Activated CD4-positive, alpha-beta T cell treated with anti-CD3 and anti-CD28 coated beads for 48 hours (primary cell): ENCODE results near the gene FLOT2.
A peak's percentile ranks its signal among the peaks of the same experiment; 100 is the strongest.
"Not testable (repeated sequence)": the region's sequence is repeated elsewhere in the genome, so short reads cannot be mapped to it uniquely, and the experiment has no call there.

Experiments used
- DNase-seq: peaks from one replicate; pipeline ENCODE4 v3.0.0-alpha.2; 2020

The FLOT2 gene

GRCh38 chr17:28916302-28916934 is 18.9 kb upstream of the FLOT2 start:
- DNase-seq = peak; percentile 55

- no peak for DNase-seq
Observed at GRCh38 chr17:28912938-28913333, 15.4 kb upstream of the FLOT2 start.

GRCh38 chr17:28912281-28912937 is 14.9 kb upstream of the FLOT2 start:
- peak; percentile 47 for DNase-seq

- no peak for DNase-seq
Observed at GRCh38 chr17:28911411-28912045, 14.0 kb upstream of the FLOT2 start.

- DNase-seq = no peak
Observed at GRCh38 chr17:28910534-28910933, 13.0 kb upstream of the FLOT2 start.

- DNase-seq = no peak
Observed at GRCh38 chr17:28908640-28909167, 11.2 kb upstream of the FLOT2 start.

- no peak for DNase-seq
Observed at GRCh38 chr17:28907709-28908475, 10.4 kb upstream of the FLOT2 start.

GRCh38 chr17:28906706-28907438 is 9.3 kb upstream of the FLOT2 start:
- DNase-seq = no peak

- no peak for DNase-seq
Observed at GRCh38 chr17:28906276-28906675, 8.7 kb upstream of the FLOT2 start.

GRCh38 chr17:28904800-28905199 is 7.3 kb upstream of the FLOT2 start:
- DNase-seq = no peak

GRCh38 chr17:28903546-28903841 is 6.0 kb upstream of the FLOT2 start:
- DNase-seq = not testable (repeated sequence)

- peak; percentile 95 for DNase-seq
Observed at GRCh38 chr17:28902819-28903545, 5.4 kb upstream of the FLOT2 start, which contains the start of gene DHRS13. Gene DHRS13, minus strand, starts transcription at chr17:28903079. Its CDS starts 135 bp downstream, at chr17:28902944.

GRCh38 chr17:28901866-28902818 is 4.6 kb upstream of the FLOT2 start:
- DNase-seq = peak; percentile 70

- DNase-seq = no peak
Observed at GRCh38 chr17:28900986-28901726, 3.6 kb upstream of the FLOT2 start.

GRCh38 chr17:28899212-28899815 is 1.8 kb upstream of the FLOT2 start:
- no peak for DNase-seq

- no peak for DNase-seq
Observed at GRCh38 chr17:28898527-28898955, 1.0 kb upstream of the FLOT2 start.

GRCh38 chr17:28897769-28898526 is 415 bp upstream of the FLOT2 start:
- DNase-seq = no peak

GRCh38 chr17:28896491-28896883 is 1.0 kb downstream of the FLOT2 start:
- no peak for DNase-seq
